ENCODE data around the gene BRD8. TPM values are rescaled to one million over a fixed set of nuclear protein-coding genes. Genes with fewer than 3 reads are reported as not detected.
"Not testable (repeated sequence)": the region's sequence is repeated elsewhere in the genome, so short reads cannot be mapped to it uniquely, and the experiment has no call there.

BRD8 gene
- total and polyA plus RNA-seq, 4 donors = 23.3 to 80.1 (median 33.5) TPM

GRCh38 chr5:138149530-138149929 is 28.9 kb downstream of the BRD8 start:
- Histone ChIP-seq H3K27ac (ENCODE audit: low read depth in 1 of 2, low read length in 1 of 2) (no peak overlapping the region), H3K9ac (ENCODE audit: insufficient read depth in 1 of 2, low read length in 2 of 2) (no peak overlapping the region), H3K4me1 (ENCODE audit: control insufficient read depth in 5 of 5, insufficient read depth in 5 of 5, low read length in 5 of 5) (no peaks in the 10 kb centered on the region), H3K9me3 (ENCODE audit: control insufficient read depth in 4 of 4, insufficient read depth in 3 of 4, low read length in 3 of 4) (no peaks in the 10 kb centered on the region), H3K4me3 (no peak overlapping the region), H3K27me3 (ENCODE audit: control insufficient read depth in 3 of 3, insufficient read depth in 3 of 3, low read length in 2 of 3) (no peaks in the 10 kb centered on the region), H3K36me3 (ENCODE audit: control insufficient read depth in 4 of 4, insufficient read depth in 4 of 4, low read length in 4 of 4) (no peaks in the 10 kb centered on the region)
- WGBS, 2 donors = 55 to 77% methylated on average over 3 of the region's 3 CpGs
- TF ChIP-seq, protein P1, sequence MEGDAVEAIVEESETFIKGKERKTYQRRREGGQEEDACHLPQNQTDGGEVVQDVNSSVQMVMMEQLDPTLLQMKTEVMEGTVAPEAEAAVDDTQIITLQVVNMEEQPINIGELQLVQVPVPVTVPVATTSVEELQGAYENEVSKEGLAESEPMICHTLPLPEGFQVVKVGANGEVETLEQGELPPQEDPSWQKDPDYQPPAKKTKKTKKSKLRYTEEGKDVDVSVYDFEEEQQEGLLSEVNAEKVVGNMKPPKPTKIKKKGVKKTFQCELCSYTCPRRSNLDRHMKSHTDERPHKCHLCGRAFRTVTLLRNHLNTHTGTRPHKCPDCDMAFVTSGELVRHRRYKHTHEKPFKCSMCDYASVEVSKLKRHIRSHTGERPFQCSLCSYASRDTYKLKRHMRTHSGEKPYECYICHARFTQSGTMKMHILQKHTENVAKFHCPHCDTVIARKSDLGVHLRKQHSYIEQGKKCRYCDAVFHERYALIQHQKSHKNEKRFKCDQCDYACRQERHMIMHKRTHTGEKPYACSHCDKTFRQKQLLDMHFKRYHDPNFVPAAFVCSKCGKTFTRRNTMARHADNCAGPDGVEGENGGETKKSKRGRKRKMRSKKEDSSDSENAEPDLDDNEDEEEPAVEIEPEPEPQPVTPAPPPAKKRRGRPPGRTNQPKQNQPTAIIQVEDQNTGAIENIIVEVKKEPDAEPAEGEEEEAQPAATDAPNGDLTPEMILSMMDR (IDR thresholded peaks at IDR 0.05; ENCODE audit: control extremely low read depth, extremely low read depth) = no peak
- ATAC-seq (ENCODE audit: insufficient read depth, low FRiP score) (no peak), DNase-seq (no peak)

GRCh38 chr5:138148811-138149210 is 29.6 kb downstream of the BRD8 start:
- DNase-seq (no peak), ATAC-seq (ENCODE audit: insufficient read depth, low FRiP score) (no peak)
- Histone ChIP-seq H3K27ac (ENCODE audit: low read depth in 1 of 2, low read length in 1 of 2) (no peak overlapping the region), H3K27me3 (ENCODE audit: control insufficient read depth in 3 of 3, insufficient read depth in 3 of 3, low read length in 2 of 3) (no peaks in the 10 kb centered on the region), H3K36me3 (ENCODE audit: control insufficient read depth in 4 of 4, insufficient read depth in 4 of 4, low read length in 4 of 4) (no peaks in the 10 kb centered on the region), H3K4me1 (ENCODE audit: control insufficient read depth in 5 of 5, insufficient read depth in 5 of 5, low read length in 5 of 5) (no peaks in the 10 kb centered on the region), H3K4me3 (no peak overlapping the region), H3K9ac (ENCODE audit: insufficient read depth in 1 of 2, low read length in 2 of 2) (no peak overlapping the region), H3K9me3 (ENCODE audit: control insufficient read depth in 4 of 4, insufficient read depth in 3 of 4, low read length in 3 of 4) (no peaks in the 10 kb centered on the region)
- TF ChIP-seq, protein P1 (IDR thresholded peaks at IDR 0.05; ENCODE audit: control extremely low read depth, extremely low read depth) = no peak
- 35 to 59% methylated on average over 1 of the region's 1 CpG for WGBS, 2 donors

- H3K4me1 ChIP-seq (ENCODE audit: control insufficient read depth in 5 of 5, insufficient read depth in 5 of 5, low read length in 5 of 5); H3K36me3 ChIP-seq (ENCODE audit: control insufficient read depth in 4 of 4, insufficient read depth in 4 of 4, low read length in 4 of 4); H3K27ac ChIP-seq (ENCODE audit: low read depth in 1 of 2, low read length in 1 of 2); ATAC-seq (ENCODE audit: insufficient read depth, low FRiP score); H3K4me3 ChIP-seq; H3K9me3 ChIP-seq (ENCODE audit: control insufficient read depth in 4 of 4, insufficient read depth in 3 of 4, low read length in 3 of 4); H3K9ac ChIP-seq (ENCODE audit: insufficient read depth in 1 of 2, low read length in 2 of 2); DNase-seq; H3K27me3 ChIP-seq (ENCODE audit: control insufficient read depth in 3 of 3, insufficient read depth in 3 of 3, low read length in 2 of 3): not testable (repeated sequence)
- 91% methylated on average over 6 of the region's 6 CpGs for WGBS, 2 donors
Measured at GRCh38 chr5:138143578-138143977, 34.9 kb downstream of the BRD8 start.

- Histone ChIP-seq H3K27ac (ENCODE audit: low read depth in 1 of 2, low read length in 1 of 2) (no peak overlapping the region), H3K9me3 (ENCODE audit: control insufficient read depth in 4 of 4, insufficient read depth in 3 of 4, low read length in 3 of 4) (no peaks in the 10 kb centered on the region), H3K9ac (ENCODE audit: insufficient read depth in 1 of 2, low read length in 2 of 2) (no peak overlapping the region), H3K27me3 (ENCODE audit: control insufficient read depth in 3 of 3, insufficient read depth in 3 of 3, low read length in 2 of 3) (no peaks in the 10 kb centered on the region), H3K36me3 (ENCODE audit: control insufficient read depth in 4 of 4, insufficient read depth in 4 of 4, low read length in 4 of 4) (no peaks in the 10 kb centered on the region), H3K4me3 (no peak overlapping the region), H3K4me1 (ENCODE audit: control insufficient read depth in 5 of 5, insufficient read depth in 5 of 5, low read length in 5 of 5) (peaks cover 0 to 3% (median 0%) of the 10 kb centered on the region in 5 donors)
- DNase-seq (no peak), ATAC-seq (ENCODE audit: insufficient read depth, low FRiP score) (no peak)
- WGBS, 2 donors = 40 to 67% methylated on average over 1 of the region's 1 CpG
- TF ChIP-seq, protein P1 (IDR thresholded peaks at IDR 0.05; ENCODE audit: control extremely low read depth, extremely low read depth) = no peak
Measured at GRCh38 chr5:138141734-138142133, 36.7 kb downstream of the BRD8 start.

All from lung (tissue), 12 donors.